Measurements from ENCODE around the gene ZEB2. TPM values are rescaled to one million over a fixed set of nuclear protein-coding genes. Genes with fewer than 3 reads are reported as not detected.

Gene ZEB2
- total RNA-seq, 1 donor from 2014 or later: 139 TPM

DNA sequence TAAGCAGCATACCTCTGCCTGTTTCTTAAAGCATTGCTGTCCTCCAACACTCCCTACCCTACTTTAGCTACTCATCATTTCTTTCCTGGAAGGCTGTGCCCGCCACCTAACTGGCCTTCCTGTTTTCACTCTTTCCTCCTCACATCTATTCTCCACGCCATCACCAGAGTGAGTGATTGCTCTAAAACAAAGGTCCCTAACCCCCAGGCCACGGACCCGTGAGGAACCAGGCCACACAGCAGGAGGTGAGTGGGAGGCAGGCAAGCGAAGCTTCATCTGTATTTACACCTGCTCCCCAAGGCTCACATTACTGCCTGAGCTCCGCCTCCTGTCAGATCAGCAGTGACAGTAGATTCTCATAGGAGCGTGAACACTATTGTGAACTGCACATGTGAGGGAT, 13.3 kb upstream of the ZEB2 start:
- Mint-ChIP-seq H3K9me3 (ENCODE audit: unreplicated experiment) (no peaks in the 10 kb centered on the region), H3K27me3 (ENCODE audit: unreplicated experiment) (no peaks in the 10 kb centered on the region), H3K4me3 (ENCODE audit: unreplicated experiment) (no peak overlapping the region), H3K27ac (ENCODE audit: unreplicated experiment) (no peak overlapping the region), H3K36me3 (ENCODE audit: unreplicated experiment) (no peaks in the 10 kb centered on the region), H3K4me1 (ENCODE audit: unreplicated experiment) (peaks cover 5% of the 10 kb centered on the region)
- no peak for TF ChIP-seq CTCF (IDR thresholded peaks at IDR 0.05)
- DNase-seq (ENCODE audit: extremely low spot score, unreplicated experiment): no peak

GRCh38 chr2:144530596-144530995, 10.7 kb upstream of the ZEB2 start:
- H3K36me3 Mint-ChIP-seq (ENCODE audit: unreplicated experiment): no peaks in the 10 kb centered on the region
- H3K27me3 Mint-ChIP-seq (ENCODE audit: unreplicated experiment): no peaks in the 10 kb centered on the region

DNA sequence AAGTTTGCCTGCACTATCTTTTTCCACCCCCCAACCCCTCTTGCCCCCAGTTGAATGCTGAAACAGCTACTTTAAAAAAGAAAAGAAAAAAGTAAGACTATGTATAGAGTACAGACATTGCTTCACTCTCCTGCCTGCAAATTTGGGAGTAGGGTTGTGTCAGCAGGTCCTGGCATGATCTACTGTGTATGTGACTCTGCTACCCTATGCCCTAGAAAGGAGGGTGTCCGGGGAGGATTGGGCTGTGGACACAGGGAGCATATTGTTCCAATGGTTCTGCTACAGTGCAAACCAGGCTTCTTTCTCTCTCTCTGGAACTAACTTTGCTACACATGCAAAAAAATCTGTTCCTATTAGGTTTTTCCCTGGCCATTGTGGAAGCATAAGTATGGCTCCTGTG, 9.9 kb upstream of the ZEB2 start:
- Mint-ChIP-seq H3K9me3 (ENCODE audit: unreplicated experiment) (no peaks in the 10 kb centered on the region), H3K27me3 (ENCODE audit: unreplicated experiment) (no peaks in the 10 kb centered on the region), H3K36me3 (ENCODE audit: unreplicated experiment) (no peaks in the 10 kb centered on the region), H3K27ac (ENCODE audit: unreplicated experiment) (no peak overlapping the region), H3K4me1 (ENCODE audit: unreplicated experiment) (peaks cover 5% of the 10 kb centered on the region), H3K4me3 (ENCODE audit: unreplicated experiment) (no peak overlapping the region)
- no peak for DNase-seq (ENCODE audit: extremely low spot score, unreplicated experiment)
- no peak for TF ChIP-seq CTCF (IDR thresholded peaks at IDR 0.05)

More at GRCh38 chr2:144530596-144530995, 10.7 kb upstream of the ZEB2 start:
- no peak for TF ChIP-seq CTCF (IDR thresholded peaks at IDR 0.05)
- Mint-ChIP-seq H3K9me3 (ENCODE audit: unreplicated experiment) (no peaks in the 10 kb centered on the region), H3K4me1 (ENCODE audit: unreplicated experiment) (peaks cover 5% of the 10 kb centered on the region), H3K4me3 (ENCODE audit: unreplicated experiment) (no peak overlapping the region), H3K27ac (ENCODE audit: unreplicated experiment) (no peak overlapping the region)
- no peak for DNase-seq (ENCODE audit: extremely low spot score, unreplicated experiment)

- Mint-ChIP-seq H3K36me3 (ENCODE audit: unreplicated experiment) (no peaks in the 10 kb centered on the region), H3K4me3 (ENCODE audit: unreplicated experiment) (no peak overlapping the region), H3K27ac (ENCODE audit: unreplicated experiment) (no peak overlapping the region), H3K4me1 (ENCODE audit: unreplicated experiment) (peaks cover 15% of the 10 kb centered on the region), H3K9me3 (ENCODE audit: unreplicated experiment) (no peaks in the 10 kb centered on the region), H3K27me3 (ENCODE audit: unreplicated experiment) (no peaks in the 10 kb centered on the region)
- DNase-seq (ENCODE audit: extremely low spot score, unreplicated experiment): no peak
- no peak for TF ChIP-seq CTCF (IDR thresholded peaks at IDR 0.05)
Measured at GRCh38 chr2:144528108-144528507, 8.2 kb upstream of the ZEB2 start.

GRCh38 chr2:144526831-144527230, 6.9 kb upstream of the ZEB2 start:
- Mint-ChIP-seq H3K36me3 (ENCODE audit: unreplicated experiment) (no peaks in the 10 kb centered on the region), H3K27me3 (ENCODE audit: unreplicated experiment) (no peaks in the 10 kb centered on the region), H3K4me3 (ENCODE audit: unreplicated experiment) (no peak overlapping the region), H3K27ac (ENCODE audit: unreplicated experiment) (no peak overlapping the region), H3K4me1 (ENCODE audit: unreplicated experiment) (peaks cover 25% of the 10 kb centered on the region), H3K9me3 (ENCODE audit: unreplicated experiment) (no peaks in the 10 kb centered on the region)
- no peak for TF ChIP-seq CTCF (IDR thresholded peaks at IDR 0.05)
- no peak for DNase-seq (ENCODE audit: extremely low spot score, unreplicated experiment)
